22Rv1 (cell line): Measurements from ENCODE around the gene APC2.

ENCODE experiments used
- H3K27ac ChIP-seq: fragments of 450-650 bp; 2 replicates; pipeline ENCODE4 v1.5.1; 2017
- CTCF ChIP-seq: fragments of 450-650 bp; IDR thresholded peaks from 2 replicates; pipeline ENCODE4 v1.5.1; 2017; ENCODE audit warnings: mild to moderate bottlenecking
- ZFX ChIP-seq: fragments of 450-650 bp; IDR thresholded peaks from 2 replicates; pipeline ENCODE4 v1.6.1; 2017; ENCODE audit warnings: antibody characterized with exemption, borderline replicate concordance

Gene APC2

GRCh38 chr19:1487576-1488281 lies 37.8 kb downstream of the APC2 start:
- TF ChIP-seq ZFX (no peak), CTCF (no peak)
- no peak overlapping the region for H3K27ac ChIP-seq

GRCh38 chr19:1488282-1488601 lies 38.3 kb downstream of the APC2 start:
- no peak overlapping the region for H3K27ac ChIP-seq
- TF ChIP-seq ZFX (no peak), CTCF (no peak)

GRCh38 chr19:1489463-1490310 lies 39.8 kb downstream of the APC2 start:
- H3K27ac ChIP-seq: peak overlapping the region; percentile 66
- no peak for TF ChIP-seq CTCF
- no peak for TF ChIP-seq ZFX

GRCh38 chr19:1490311-1491113 lies 40.6 kb downstream of the APC2 start, which contains the start of gene PCSK4:
PCSK4 (minus strand) TSS chr19:1490350; CDS start chr19:1490346, 4 bp downstream.
- no peak for TF ChIP-seq CTCF
- TF ChIP-seq ZFX: no peak
- peak within 1 kb of the TSS; percentile 66 for H3K27ac ChIP-seq

GRCh38 chr19:1491114-1491848 lies 41.4 kb downstream of the APC2 start, which contains the start of gene REEP6:
REEP6 (plus strand) TSS chr19:1491181; CDS start chr19:1491270, 89 bp downstream.
- TF ChIP-seq CTCF (no peak), ZFX (no peak)
- H3K27ac ChIP-seq: peak within 1 kb of the TSS; percentile 66

- no peak overlapping the region for H3K27ac ChIP-seq
- TF ChIP-seq CTCF: no peak
- TF ChIP-seq ZFX: no peak
Measured at GRCh38 chr19:1491849-1492170, 41.9 kb downstream of the APC2 start.
